Neural cell (in vitro differentiated cells): ENCODE measurements around the gene COL21A1. TPM values are rescaled to one million over a fixed set of nuclear protein-coding genes. Genes with fewer than 3 reads are reported as not detected.

Source experiments
- H2AFZ ChIP-seq: fragments of 200-600, 300-800 bp; sonication (generic), shearing (Covaris generic); 2 replicates; pipeline ENCODE4 v1.6.0; 2014; ENCODE audit warnings: low read depth, mild to moderate bottlenecking, antibody characterized with exemption, low read length, moderate library complexity
- H3F3A ChIP-seq: fragments of 200-600 bp; shearing (Covaris generic); 2 replicates; pipeline ENCODE4 v1.6.1; 2016; ENCODE audit warnings: mild to moderate bottlenecking, moderate library complexity, mixed read lengths, antibody characterized with exemption, low read length; ENCODE audit not compliant: insufficient read depth, poor library complexity, severe bottlenecking
- H3K27ac ChIP-seq: fragments of 200-600, 300-800 bp; sonication (generic), shearing (Covaris generic); 2 replicates; pipeline ENCODE4 v1.5.1; 2014; ENCODE audit warnings: mild to moderate bottlenecking, low read length, moderate library complexity
- H3K27me3 ChIP-seq: fragments of 300-800, 200-600 bp; sonication (generic), shearing (Covaris generic); 2 replicates; pipeline ENCODE4 v1.6.0; 2014; ENCODE audit warnings: mild to moderate bottlenecking, low read depth, low read length, moderate library complexity; ENCODE audit not compliant: insufficient read depth
- H3K36me3 ChIP-seq: fragments of 300-800, 200-600 bp; sonication (generic), shearing (Covaris generic); 2 replicates; pipeline ENCODE4 v1.5.1; 2014; ENCODE audit warnings: mild to moderate bottlenecking, antibody characterized with exemption, low read length, moderate library complexity; ENCODE audit not compliant: insufficient read depth
- H3K4me2 ChIP-seq: fragments of 300-800, 200-600 bp; sonication (generic), shearing (Covaris generic); 2 replicates; pipeline ENCODE4 v1.6.0; 2014; ENCODE audit warnings: mild to moderate bottlenecking, low read length
- H3K4me3 ChIP-seq: fragments of 300-800, 200-600 bp; sonication (generic), shearing (Covaris generic); 2 replicates; pipeline ENCODE4 v1.5.1; 2014; ENCODE audit warnings: mild to moderate bottlenecking, low read length, moderate library complexity
- H3K79me2 ChIP-seq: fragments of 200-600 bp; shearing (Covaris generic); replicated peaks from 2 replicates; pipeline ENCODE4 v1.6.0; 2014; ENCODE audit warnings: mild to moderate bottlenecking, low read length, moderate library complexity; ENCODE audit not compliant: insufficient read depth
- H3K9ac ChIP-seq: fragments of 300-800, 200-600 bp; sonication (generic), shearing (Covaris generic); 2 replicates; pipeline ENCODE4 v1.6.1; 2016; ENCODE audit warnings: mild to moderate bottlenecking, low read length, mixed read lengths
- H3K9me2 ChIP-seq: fragments of 200-600 bp; shearing (Covaris generic); 2 replicates; pipeline ENCODE4 v1.6.1; 2016; ENCODE audit warnings: mild to moderate bottlenecking, low read length, mixed read lengths; ENCODE audit not compliant: insufficient read depth
- H3K9me3 ChIP-seq: fragments of 200-600, 300-800 bp; sonication (generic), shearing (Covaris generic); 2 replicates; pipeline ENCODE4 v1.6.1; 2016; ENCODE audit warnings: mild to moderate bottlenecking, mixed run types, low read length, moderate library complexity, mixed read lengths
- H4K20me1 ChIP-seq: fragments of 200-600 bp; shearing (Covaris generic); 2 replicates; pipeline ENCODE4 v1.6.1; 2016; ENCODE audit warnings: mild to moderate bottlenecking, mixed run types; ENCODE audit not compliant: insufficient read depth
- EP300 ChIP-seq: fragments of 450-650 bp; conservative IDR thresholded peaks from 2 replicates; pipeline ENCODE4 v1.6.1; 2014; ENCODE audit warnings: antibody characterized with exemption, mild to moderate bottlenecking, moderate library complexity; ENCODE audit not compliant: poor library complexity, severe bottlenecking
- EZH2 ChIP-seq: fragments of 200-600, 300-800 bp; shearing (Covaris generic), sonication (generic); IDR thresholded peaks from 2 replicates; pipeline ENCODE4 v1.6.1; 2014; ENCODE audit warnings: antibody characterized with exemption, low read length, borderline replicate concordance, mild to moderate bottlenecking; ENCODE audit not compliant: insufficient read depth, poor library complexity, severe bottlenecking
- MXI1 ChIP-seq: fragments of 450-650 bp; conservative IDR thresholded peaks from 2 replicates; pipeline ENCODE4 v1.6.1; 2014; ENCODE audit warnings: antibody characterized with exemption, mild to moderate bottlenecking; ENCODE audit not compliant: poor library complexity, severe bottlenecking
- POLR2AphosphoS5 ChIP-seq: IDR thresholded peaks from 2 replicates; pipeline ENCODE4 v1.6.1; 2012
- RAD21 ChIP-seq: fragments of 450-650 bp; conservative IDR thresholded peaks from 2 replicates; pipeline ENCODE4 v1.6.1; 2014; ENCODE audit warnings: antibody characterized with exemption, mild to moderate bottlenecking, moderate library complexity
- SMC3 ChIP-seq: fragments of 450-650 bp; conservative IDR thresholded peaks from 2 replicates; pipeline ENCODE4 v1.6.1; 2014; ENCODE audit warnings: antibody characterized with exemption, mild to moderate bottlenecking, moderate library complexity; ENCODE audit not compliant: poor library complexity
- TAF1 ChIP-seq: IDR thresholded peaks from 2 replicates; pipeline ENCODE4 v1.6.1; 2012; ENCODE audit warnings: low read depth
- polyA plus RNA-seq: library from polyadenylated mRNA; depleted of rRNA; stranded (reverse); fragments of >200 nt; gene quantifications from 2 replicates; pipeline ENCODE4 v1.2.3, GENCODE V29; 2014
- TF ChIP-seq, protein P1 (sequence below): IDR thresholded peaks from 2 replicates; pipeline ENCODE4 v1.6.1; 2012; ENCODE audit warnings: borderline replicate concordance
- TF ChIP-seq, protein P2 (sequence below): fragments of 450-650 bp; IDR thresholded peaks from 2 replicates; pipeline ENCODE4 v1.5.1; 2014; ENCODE audit warnings: antibody characterized with exemption, mild to moderate bottlenecking, moderate library complexity; ENCODE audit not compliant: poor library complexity, severe bottlenecking

Gene COL21A1
- polyA plus RNA-seq, 1 donor from 2014 or later, result 0.25 TPM

DNA sequence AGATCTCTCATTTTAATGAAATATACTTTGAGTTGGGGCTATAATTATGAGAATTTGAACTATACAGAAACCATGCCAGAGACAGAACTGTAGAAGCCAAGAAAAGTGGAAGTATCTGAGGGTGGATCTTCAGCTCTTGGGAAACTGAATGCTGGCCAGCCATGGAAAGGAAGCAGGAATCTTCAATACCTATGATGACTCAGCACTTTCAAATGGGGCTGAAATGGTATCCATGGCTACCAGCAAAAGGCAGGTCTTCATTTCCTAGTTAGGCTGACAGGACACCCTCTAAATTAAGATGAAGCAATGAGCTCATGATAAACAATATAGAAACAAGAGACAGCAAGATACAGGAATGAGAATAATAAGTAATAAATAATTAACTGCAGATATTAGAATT, 171.3 kb downstream of the COL21A1 start:
- Histone ChIP-seq H3K27me3 (no peaks in the 10 kb centered on the region), H3K9ac (no peak overlapping the region), H3K9me3 (no peaks in the 10 kb centered on the region), H3K79me2 (no peaks in the 10 kb centered on the region), H3K4me2 (no peak overlapping the region), H3K27ac (no peak overlapping the region), H3K9me2 (no peaks in the 10 kb centered on the region), H4K20me1 (no peaks in the 10 kb centered on the region), H3K4me3 (no peak overlapping the region), H3F3A (no peaks in the 10 kb centered on the region), H2AFZ (no peak overlapping the region), H3K36me3 (no peaks in the 10 kb centered on the region)
- TF ChIP-seq POLR2AphosphoS5, result no peak
- no peak for TF ChIP-seq TAF1
- TF ChIP-seq SMC3, result no peak
- TF ChIP-seq, protein P1, sequence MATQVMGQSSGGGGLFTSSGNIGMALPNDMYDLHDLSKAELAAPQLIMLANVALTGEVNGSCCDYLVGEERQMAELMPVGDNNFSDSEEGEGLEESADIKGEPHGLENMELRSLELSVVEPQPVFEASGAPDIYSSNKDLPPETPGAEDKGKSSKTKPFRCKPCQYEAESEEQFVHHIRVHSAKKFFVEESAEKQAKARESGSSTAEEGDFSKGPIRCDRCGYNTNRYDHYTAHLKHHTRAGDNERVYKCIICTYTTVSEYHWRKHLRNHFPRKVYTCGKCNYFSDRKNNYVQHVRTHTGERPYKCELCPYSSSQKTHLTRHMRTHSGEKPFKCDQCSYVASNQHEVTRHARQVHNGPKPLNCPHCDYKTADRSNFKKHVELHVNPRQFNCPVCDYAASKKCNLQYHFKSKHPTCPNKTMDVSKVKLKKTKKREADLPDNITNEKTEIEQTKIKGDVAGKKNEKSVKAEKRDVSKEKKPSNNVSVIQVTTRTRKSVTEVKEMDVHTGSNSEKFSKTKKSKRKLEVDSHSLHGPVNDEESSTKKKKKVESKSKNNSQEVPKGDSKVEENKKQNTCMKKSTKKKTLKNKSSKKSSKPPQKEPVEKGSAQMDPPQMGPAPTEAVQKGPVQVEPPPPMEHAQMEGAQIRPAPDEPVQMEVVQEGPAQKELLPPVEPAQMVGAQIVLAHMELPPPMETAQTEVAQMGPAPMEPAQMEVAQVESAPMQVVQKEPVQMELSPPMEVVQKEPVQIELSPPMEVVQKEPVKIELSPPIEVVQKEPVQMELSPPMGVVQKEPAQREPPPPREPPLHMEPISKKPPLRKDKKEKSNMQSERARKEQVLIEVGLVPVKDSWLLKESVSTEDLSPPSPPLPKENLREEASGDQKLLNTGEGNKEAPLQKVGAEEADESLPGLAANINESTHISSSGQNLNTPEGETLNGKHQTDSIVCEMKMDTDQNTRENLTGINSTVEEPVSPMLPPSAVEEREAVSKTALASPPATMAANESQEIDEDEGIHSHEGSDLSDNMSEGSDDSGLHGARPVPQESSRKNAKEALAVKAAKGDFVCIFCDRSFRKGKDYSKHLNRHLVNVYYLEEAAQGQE, result no peak
- no peak for TF ChIP-seq RAD21
- no peak for TF ChIP-seq MXI1
- TF ChIP-seq, protein P2, sequence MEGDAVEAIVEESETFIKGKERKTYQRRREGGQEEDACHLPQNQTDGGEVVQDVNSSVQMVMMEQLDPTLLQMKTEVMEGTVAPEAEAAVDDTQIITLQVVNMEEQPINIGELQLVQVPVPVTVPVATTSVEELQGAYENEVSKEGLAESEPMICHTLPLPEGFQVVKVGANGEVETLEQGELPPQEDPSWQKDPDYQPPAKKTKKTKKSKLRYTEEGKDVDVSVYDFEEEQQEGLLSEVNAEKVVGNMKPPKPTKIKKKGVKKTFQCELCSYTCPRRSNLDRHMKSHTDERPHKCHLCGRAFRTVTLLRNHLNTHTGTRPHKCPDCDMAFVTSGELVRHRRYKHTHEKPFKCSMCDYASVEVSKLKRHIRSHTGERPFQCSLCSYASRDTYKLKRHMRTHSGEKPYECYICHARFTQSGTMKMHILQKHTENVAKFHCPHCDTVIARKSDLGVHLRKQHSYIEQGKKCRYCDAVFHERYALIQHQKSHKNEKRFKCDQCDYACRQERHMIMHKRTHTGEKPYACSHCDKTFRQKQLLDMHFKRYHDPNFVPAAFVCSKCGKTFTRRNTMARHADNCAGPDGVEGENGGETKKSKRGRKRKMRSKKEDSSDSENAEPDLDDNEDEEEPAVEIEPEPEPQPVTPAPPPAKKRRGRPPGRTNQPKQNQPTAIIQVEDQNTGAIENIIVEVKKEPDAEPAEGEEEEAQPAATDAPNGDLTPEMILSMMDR, result no peak
- TF ChIP-seq EZH2, result no peak
- TF ChIP-seq EP300, result no peak

DNA sequence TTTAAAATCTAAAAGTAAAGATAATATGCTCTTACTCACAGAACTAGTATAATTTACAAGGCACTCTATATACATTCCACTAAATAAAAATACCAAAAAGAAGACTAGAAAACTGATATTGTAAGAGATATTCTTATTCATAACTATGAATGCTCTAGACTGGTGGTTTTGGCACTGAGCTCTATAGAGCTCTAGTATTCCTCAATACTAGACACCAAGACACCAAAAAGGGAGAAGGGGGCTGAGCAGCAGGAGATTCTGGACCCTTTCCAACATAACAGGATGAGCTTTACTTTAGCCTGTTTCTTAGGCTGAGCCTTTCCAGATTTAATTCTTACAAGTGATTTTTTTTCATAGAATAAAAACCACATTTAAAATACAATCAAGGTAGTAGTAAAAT, 173.6 kb downstream of the COL21A1 start:
- TF ChIP-seq RAD21 (no peak), SMC3 (no peak), MXI1 (no peak), TAF1 (no peak), POLR2AphosphoS5 (no peak), EP300 (no peak), EZH2 (no peak)
- TF ChIP-seq, protein P2, result no peak
- TF ChIP-seq, protein P1, result no peak
- no peak overlapping the region for H3K9ac ChIP-seq
- H3K27me3 ChIP-seq, result no peaks in the 10 kb centered on the region
- H3K27ac ChIP-seq, result no peak overlapping the region
- H4K20me1 ChIP-seq, result no peaks in the 10 kb centered on the region
- no peaks in the 10 kb centered on the region for H3F3A ChIP-seq
- no peak overlapping the region for H2AFZ ChIP-seq
- no peak overlapping the region for H3K4me3 ChIP-seq
- H3K4me2 ChIP-seq, result no peak overlapping the region
- H3K79me2 ChIP-seq, result no peaks in the 10 kb centered on the region
- H3K9me3 ChIP-seq, result no peaks in the 10 kb centered on the region
- no peaks in the 10 kb centered on the region for H3K36me3 ChIP-seq
- H3K9me2 ChIP-seq, result no peaks in the 10 kb centered on the region
